Progenitor cell of endocrine pancreas (in vitro differentiated cells): Measurements from ENCODE around the gene C3orf52. TPM values are rescaled to one million over a fixed set of nuclear protein-coding genes. Genes with fewer than 3 reads are reported as not detected.
A peak's percentile ranks its signal among the peaks of the same experiment; 100 is the strongest.

Experiments
- DNase-seq: peaks from one replicate; pipeline ENCODE4 v3.0.0; 2021; ENCODE audit warnings: low spot score; ENCODE audit not compliant: unreplicated experiment
- H3K27ac Mint-ChIP-seq: 2 replicates; pipeline ENCODE4 v1.8.0; 2021; ENCODE audit warnings: mild to moderate bottlenecking, moderate library complexity, mixed read lengths
- H3K27me3 Mint-ChIP-seq: 2 replicates; pipeline ENCODE4 v1.8.0; 2021; ENCODE audit warnings: mixed read lengths
- H3K36me3 Mint-ChIP-seq: 2 replicates; pipeline ENCODE4 v1.8.0; 2022; ENCODE audit warnings: mixed read lengths; ENCODE audit not compliant: insufficient read depth
- H3K4me1 Mint-ChIP-seq: 2 replicates; pipeline ENCODE4 v1.8.0; 2021; ENCODE audit warnings: low read depth, mixed read lengths
- H3K4me3 Mint-ChIP-seq: 2 replicates; pipeline ENCODE4 v1.8.0; 2021; ENCODE audit warnings: low read depth, mild to moderate bottlenecking, moderate library complexity, mixed read lengths
- H3K9me3 Mint-ChIP-seq: 2 replicates; pipeline ENCODE4 v1.8.0; 2021; ENCODE audit warnings: low read depth, mixed read lengths
- CTCF ChIP-seq: fragments of 200-600 bp; sonication (generic); IDR thresholded peaks from one replicate; pipeline ENCODE4 v1.5.0; 2021; ENCODE audit warnings: antibody characterized with exemption, mild to moderate bottlenecking; ENCODE audit not compliant: unreplicated experiment
- total RNA-seq: library from RNA; stranded (reverse); gene quantifications from 2 replicates; pipeline ENCODE4 v1.2.1, GENCODE V29; 2021

C3orf52 gene
- total RNA-seq, 1 donor from 2014 or later, result 20.6 TPM

GRCh38 chr3:112129925-112130637 lies 43.9 kb downstream of the C3orf52 start:
- Mint-ChIP-seq H3K27ac (peak overlapping the region; percentile 30), H3K36me3 (peaks cover 3% of the 10 kb centered on the region), H3K4me1 (peaks cover 25% of the 10 kb centered on the region), H3K9me3 (no peaks in the 10 kb centered on the region), H3K27me3 (no peaks in the 10 kb centered on the region), H3K4me3 (no peak overlapping the region)
- DNase-seq, result no peak
- TF ChIP-seq CTCF, result no peak

- peaks cover 25% of the 10 kb centered on the region for H3K4me1 Mint-ChIP-seq
Measured at GRCh38 chr3:112130638-112130993, 44.4 kb downstream of the C3orf52 start.

GRCh38 chr3:112131111-112131510 lies 44.9 kb downstream of the C3orf52 start:
- Mint-ChIP-seq H3K27me3 (no peaks in the 10 kb centered on the region), H3K4me3 (no peak overlapping the region), H3K36me3 (peaks cover 3% of the 10 kb centered on the region), H3K27ac (no peak overlapping the region), H3K9me3 (no peaks in the 10 kb centered on the region), H3K4me1 (peaks cover 25% of the 10 kb centered on the region)
- no peak for TF ChIP-seq CTCF
- no peak for DNase-seq

More at GRCh38 chr3:112130638-112130993, 44.4 kb downstream of the C3orf52 start:
- Mint-ChIP-seq H3K27ac (no peak overlapping the region), H3K27me3 (no peaks in the 10 kb centered on the region), H3K9me3 (no peaks in the 10 kb centered on the region), H3K4me3 (no peak overlapping the region), H3K36me3 (peaks cover 3% of the 10 kb centered on the region)
- no peak for TF ChIP-seq CTCF
- no peak for DNase-seq

- TF ChIP-seq CTCF, result no peak
- Mint-ChIP-seq H3K27me3 (no peaks in the 10 kb centered on the region), H3K9me3 (no peaks in the 10 kb centered on the region), H3K27ac (no peak overlapping the region), H3K36me3 (peaks cover 3% of the 10 kb centered on the region), H3K4me3 (no peak overlapping the region), H3K4me1 (peaks cover 24% of the 10 kb centered on the region)
- DNase-seq, result no peak
Measured at GRCh38 chr3:112132088-112132487, 45.9 kb downstream of the C3orf52 start.

GRCh38 chr3:112132554-112132953 lies 46.4 kb downstream of the C3orf52 start:
- Mint-ChIP-seq H3K27ac (no peak overlapping the region), H3K4me3 (no peak overlapping the region), H3K36me3 (peaks cover 3% of the 10 kb centered on the region), H3K4me1 (peaks cover 28% of the 10 kb centered on the region), H3K27me3 (no peaks in the 10 kb centered on the region), H3K9me3 (no peaks in the 10 kb centered on the region)
- TF ChIP-seq CTCF, result no peak
- DNase-seq, result no peak
